ENCODE results near the gene STMN1.

STMN1 gene

GRCh38 chr1:25914074-25914995, 8.1 kb upstream of the STMN1 start:
- Histone ChIP-seq H3K4me1 (no peaks in the 10 kb centered on the region), H3K9ac (no peak overlapping the region), H3K79me2 (no peaks in the 10 kb centered on the region), H3K27ac (no peak overlapping the region), H3K36me3 (ENCODE audit: control insufficient read depth, insufficient read depth, low read length) (no peaks in the 10 kb centered on the region), H3K4me2 (ENCODE audit: low read length) (no peak overlapping the region), H3K9me3 (ENCODE audit: control insufficient read depth, low read length) (no peaks in the 10 kb centered on the region), H3K4me3 (ENCODE audit: low read depth, low read length) (no peak overlapping the region), H2AFZ (no peak overlapping the region), H3K27me3 (ENCODE audit: control insufficient read depth, insufficient read depth, low read length) (no peaks in the 10 kb centered on the region)
- no peak for TF ChIP-seq CTCF (IDR thresholded peaks at IDR 0.05)

- Histone ChIP-seq H3K4me2 (ENCODE audit: low read length) (no peak overlapping the region), H3K27ac (no peak overlapping the region), H3K79me2 (no peaks in the 10 kb centered on the region), H3K27me3 (ENCODE audit: control insufficient read depth, insufficient read depth, low read length) (no peaks in the 10 kb centered on the region), H3K9me3 (ENCODE audit: control insufficient read depth, low read length) (no peaks in the 10 kb centered on the region), H2AFZ (no peak overlapping the region), H3K4me1 (no peaks in the 10 kb centered on the region), H3K36me3 (ENCODE audit: control insufficient read depth, insufficient read depth, low read length) (no peaks in the 10 kb centered on the region), H3K9ac (no peak overlapping the region), H3K4me3 (ENCODE audit: low read depth, low read length) (no peak overlapping the region)
- TF ChIP-seq CTCF (IDR thresholded peaks at IDR 0.05): no peak
Observed at GRCh38 chr1:25913206-25913605, 7.0 kb upstream of the STMN1 start.

GRCh38 chr1:25912076-25912831, 6.0 kb upstream of the STMN1 start:
- no peaks in the 10 kb centered on the region for H3K27me3 ChIP-seq (ENCODE audit: control insufficient read depth, insufficient read depth, low read length)
- no peak overlapping the region for H3K9ac ChIP-seq
- H3K4me2 ChIP-seq (ENCODE audit: low read length): no peak overlapping the region
- no peak overlapping the region for H3K4me3 ChIP-seq (ENCODE audit: low read depth, low read length)
- H3K79me2 ChIP-seq: no peaks in the 10 kb centered on the region
- H2AFZ ChIP-seq: no peak overlapping the region
- H3K27ac ChIP-seq: no peak overlapping the region
- no peaks in the 10 kb centered on the region for H3K36me3 ChIP-seq (ENCODE audit: control insufficient read depth, insufficient read depth, low read length)
- H3K9me3 ChIP-seq (ENCODE audit: control insufficient read depth, low read length): no peaks in the 10 kb centered on the region
- no peaks in the 10 kb centered on the region for H3K4me1 ChIP-seq
- no peak for TF ChIP-seq CTCF (IDR thresholded peaks at IDR 0.05)

- H3K27ac ChIP-seq: no peak overlapping the region
- no peaks in the 10 kb centered on the region for H3K27me3 ChIP-seq (ENCODE audit: control insufficient read depth, insufficient read depth, low read length)
- H3K79me2 ChIP-seq: no peaks in the 10 kb centered on the region
- no peaks in the 10 kb centered on the region for H3K9me3 ChIP-seq (ENCODE audit: control insufficient read depth, low read length)
- H3K4me1 ChIP-seq: no peaks in the 10 kb centered on the region
- no peak overlapping the region for H3K4me3 ChIP-seq (ENCODE audit: low read depth, low read length)
- H2AFZ ChIP-seq: no peak overlapping the region
- no peak overlapping the region for H3K9ac ChIP-seq
- no peak for TF ChIP-seq CTCF (IDR thresholded peaks at IDR 0.05)
- H3K36me3 ChIP-seq (ENCODE audit: control insufficient read depth, insufficient read depth, low read length): no peaks in the 10 kb centered on the region
- H3K4me2 ChIP-seq (ENCODE audit: low read length): no peak overlapping the region
Observed at GRCh38 chr1:25911162-25911561, 4.9 kb upstream of the STMN1 start.

All from parathyroid adenoma (tissue), 2 donors.